ENCODE measurements around the gene KCNT1.

Gene KCNT1

DNA sequence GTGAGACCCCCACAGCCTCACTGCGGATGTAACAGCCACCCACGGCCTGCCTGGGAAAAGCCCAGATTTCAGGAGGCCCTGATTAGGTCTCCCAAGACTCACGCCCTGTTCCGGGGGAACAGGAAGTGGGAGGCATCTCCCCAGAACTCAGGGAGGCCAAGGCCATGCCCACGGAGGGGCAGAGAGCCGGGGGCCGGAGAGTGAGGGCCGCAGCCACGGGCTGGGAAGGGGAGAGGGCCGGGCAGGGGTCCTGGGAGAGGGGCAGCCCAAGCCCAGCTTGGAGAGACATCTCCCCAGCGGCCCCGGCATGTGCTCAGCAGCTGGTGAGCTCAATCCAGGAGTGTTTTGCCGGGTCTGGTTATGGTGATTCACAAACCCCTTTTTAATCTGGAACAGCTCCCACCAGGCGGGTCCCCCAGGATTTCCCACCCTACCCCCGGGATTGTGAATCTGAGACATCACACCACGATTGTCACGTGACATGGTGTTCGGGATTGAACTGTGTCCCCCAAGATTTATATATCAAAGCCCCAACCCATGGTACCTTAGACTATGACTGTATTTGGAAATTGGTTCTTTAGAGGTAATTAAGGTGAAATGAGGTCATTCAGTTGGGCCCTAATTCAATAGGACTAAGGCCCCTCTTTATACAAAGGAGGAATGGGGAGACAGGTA is 26.6 kb downstream of the KCNT1 start:
- DNase-seq = no peak

GRCh38 chr9:135729480-135729879 is 27.5 kb downstream of the KCNT1 start:
- DNase-seq = no peak

- DNase-seq = no peak
These were observed 29.5 kb downstream of the KCNT1 start for GRCh38 chr9:135731454-135731853.

DNA sequence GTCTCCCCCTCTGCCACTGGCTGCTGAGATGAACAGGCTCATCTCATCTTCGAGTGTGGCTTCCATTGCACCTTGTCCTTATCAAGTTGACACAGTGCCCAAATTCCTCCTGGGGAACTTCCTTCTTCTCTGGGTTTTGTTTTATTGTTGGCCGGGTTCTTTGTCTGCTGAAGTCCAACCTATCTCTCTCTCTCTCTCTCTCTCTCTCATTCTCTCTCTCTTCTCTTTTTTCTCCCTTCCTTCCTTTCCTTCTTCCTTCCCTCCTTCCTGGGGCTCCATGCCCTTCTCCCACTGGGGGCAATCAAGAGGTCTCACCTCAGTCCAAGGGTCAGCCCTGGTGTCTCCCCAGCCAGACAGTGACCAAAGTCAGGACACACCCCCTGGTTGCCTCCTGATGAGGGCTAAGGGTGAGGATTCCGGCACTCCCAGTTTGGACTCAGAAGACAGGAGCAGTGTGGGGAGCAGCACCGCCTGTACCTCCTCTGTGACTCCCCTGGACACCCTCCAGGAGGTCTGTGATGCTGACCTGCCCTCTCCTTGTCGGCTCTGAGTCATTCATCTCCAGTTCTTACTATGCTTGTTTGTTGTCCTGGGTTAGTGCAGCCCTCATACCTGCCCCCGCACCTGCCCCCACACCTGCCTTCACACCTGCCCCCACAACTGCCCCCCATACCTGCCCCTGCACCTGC is 30.7 kb downstream of the KCNT1 start:
- no peak for DNase-seq

DNA sequence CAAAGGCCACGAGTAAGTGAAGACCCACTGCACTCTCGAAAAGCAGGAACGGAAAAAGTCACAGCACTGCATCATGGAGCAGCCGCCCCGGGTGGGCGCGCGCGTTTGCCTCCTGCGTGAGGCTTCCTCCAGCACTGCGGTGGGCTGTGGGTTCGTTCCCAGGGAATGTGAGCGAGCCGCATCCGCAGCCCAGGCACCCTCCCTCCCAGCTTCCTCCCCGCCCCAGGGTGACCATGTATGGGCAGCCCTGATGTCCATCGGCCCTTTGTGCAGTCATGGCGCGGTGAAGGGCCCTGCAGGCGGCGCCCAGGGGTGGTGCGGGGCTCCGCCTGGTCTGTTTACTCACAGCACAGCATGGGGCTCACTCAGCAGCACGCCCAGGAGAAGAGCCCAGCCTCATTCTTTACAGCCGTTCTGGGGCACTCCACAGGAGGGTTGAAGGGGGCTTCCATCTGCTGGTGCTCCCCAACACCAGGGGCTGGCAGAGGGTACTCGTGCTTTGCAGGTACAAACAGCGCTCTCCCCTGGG is 32.7 kb downstream of the KCNT1 start:
- DNase-seq = no peak

- no peak for DNase-seq
These were observed 34.4 kb downstream of the KCNT1 start for GRCh38 chr9:135736272-135736978.

GRCh38 chr9:135736979-135737839 is 35.2 kb downstream of the KCNT1 start:
- no peak for DNase-seq

GRCh38 chr9:135737840-135738521 is 36.0 kb downstream of the KCNT1 start:
- DNase-seq = no peak

GRCh38 chr9:135739271-135740220 is 37.6 kb downstream of the KCNT1 start:
- no peak for DNase-seq

DNA sequence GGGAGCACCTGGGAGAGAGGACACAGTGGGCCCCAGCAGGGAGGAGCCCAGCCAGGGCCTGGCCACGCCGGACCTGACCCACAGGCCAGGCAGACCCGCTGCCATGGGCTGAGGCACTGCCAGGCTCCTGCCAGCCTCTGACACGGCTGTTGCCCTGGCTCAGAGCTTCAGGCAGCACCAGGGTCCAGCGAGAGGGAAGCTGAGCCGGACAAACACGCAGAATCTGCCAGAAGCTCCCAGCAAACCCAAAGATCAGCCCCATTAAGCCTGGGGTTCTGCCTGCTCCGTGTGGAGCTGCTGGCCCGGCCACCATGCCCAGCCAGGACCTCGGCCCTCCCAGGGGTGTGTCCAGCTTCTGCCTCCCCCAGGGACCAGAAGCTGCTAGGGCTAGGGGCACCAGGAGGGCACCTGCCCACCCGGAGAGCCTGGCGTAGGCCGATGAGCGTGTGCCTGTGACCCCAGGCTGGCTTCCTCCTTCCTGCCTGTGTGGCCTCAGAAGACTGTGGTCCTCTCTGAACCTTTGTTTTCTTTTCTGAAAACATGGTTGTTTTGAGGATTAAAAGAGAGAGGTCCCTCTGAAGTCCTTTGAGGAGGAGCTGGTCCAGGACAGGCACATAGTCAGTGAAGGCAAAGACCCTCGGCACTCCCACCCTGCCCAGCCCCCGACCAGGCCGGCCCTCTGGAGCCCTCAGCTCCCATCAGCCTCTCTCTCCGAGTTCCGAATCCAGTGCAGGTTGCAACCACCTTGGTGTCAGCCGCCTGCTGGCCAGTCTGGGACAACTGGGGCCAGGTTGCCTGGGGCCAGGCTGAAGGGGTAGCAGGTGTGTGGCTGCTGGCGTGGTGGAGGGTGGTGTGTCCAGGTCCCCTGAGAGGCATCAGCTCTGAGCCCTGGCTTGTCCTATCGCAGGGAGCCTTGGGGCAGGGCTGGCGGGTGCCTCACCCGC is 39.6 kb downstream of the KCNT1 start:
- no peak for DNase-seq

DNA sequence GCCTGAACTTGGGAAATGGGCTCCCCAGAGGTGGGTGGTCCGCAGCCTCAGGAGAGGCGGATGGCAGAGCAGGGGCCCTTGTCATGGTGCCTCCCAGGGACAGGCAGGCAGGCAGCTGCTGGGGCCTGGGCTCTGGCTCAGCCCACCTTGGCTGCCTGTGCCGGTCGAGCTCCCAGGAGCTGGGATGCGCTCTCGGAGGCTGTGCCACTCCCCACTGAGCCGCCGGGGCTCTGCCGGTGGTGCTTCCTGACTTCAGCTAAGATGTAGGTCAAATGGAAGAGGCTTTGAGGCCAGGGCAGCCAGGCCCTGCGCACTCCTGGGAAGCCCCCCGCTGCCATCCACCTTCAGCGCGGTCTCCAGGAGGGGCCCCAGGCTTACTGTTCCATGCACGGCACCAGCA is 41.0 kb downstream of the KCNT1 start:
- DNase-seq = no peak

DNA sequence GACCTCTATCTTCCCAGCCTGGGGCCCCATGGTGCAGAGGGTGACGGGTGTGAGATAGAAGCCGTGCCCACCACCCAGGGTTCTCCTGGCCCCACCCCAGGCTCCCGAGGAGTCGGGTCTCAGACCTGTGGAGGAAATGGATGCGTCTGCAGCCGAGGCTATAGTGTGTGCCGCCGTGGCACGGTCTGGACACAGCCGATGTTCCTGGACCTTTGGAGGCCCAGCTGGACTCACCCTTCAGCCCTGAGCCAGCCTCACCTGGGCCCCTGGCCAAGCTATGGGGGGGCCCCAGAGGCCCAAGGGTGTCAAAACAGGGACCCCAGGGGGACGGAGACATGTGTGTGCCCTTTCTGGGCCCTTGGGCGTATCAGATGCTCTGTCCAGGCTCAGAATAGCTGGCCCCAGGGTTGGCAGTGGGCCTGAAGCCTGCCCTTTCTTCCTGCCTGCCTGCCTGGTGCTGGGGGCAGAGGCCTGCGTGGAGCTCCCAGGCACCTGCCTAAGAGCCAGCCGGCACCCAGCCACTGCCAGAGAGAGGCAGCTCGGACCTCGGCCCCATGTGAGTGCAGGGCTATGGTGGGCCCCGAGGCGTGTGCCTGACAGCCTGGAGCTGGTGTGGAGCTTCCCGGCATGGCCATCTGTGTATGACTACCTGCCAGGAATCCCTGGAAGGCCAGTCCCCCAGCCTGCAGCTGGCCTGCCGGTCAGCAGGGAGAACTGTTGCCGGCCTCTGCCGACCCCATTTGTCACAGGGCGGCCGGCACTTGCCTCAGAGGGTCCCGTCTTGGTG is 41.8 kb downstream of the KCNT1 start:
- DNase-seq = no peak

DNA sequence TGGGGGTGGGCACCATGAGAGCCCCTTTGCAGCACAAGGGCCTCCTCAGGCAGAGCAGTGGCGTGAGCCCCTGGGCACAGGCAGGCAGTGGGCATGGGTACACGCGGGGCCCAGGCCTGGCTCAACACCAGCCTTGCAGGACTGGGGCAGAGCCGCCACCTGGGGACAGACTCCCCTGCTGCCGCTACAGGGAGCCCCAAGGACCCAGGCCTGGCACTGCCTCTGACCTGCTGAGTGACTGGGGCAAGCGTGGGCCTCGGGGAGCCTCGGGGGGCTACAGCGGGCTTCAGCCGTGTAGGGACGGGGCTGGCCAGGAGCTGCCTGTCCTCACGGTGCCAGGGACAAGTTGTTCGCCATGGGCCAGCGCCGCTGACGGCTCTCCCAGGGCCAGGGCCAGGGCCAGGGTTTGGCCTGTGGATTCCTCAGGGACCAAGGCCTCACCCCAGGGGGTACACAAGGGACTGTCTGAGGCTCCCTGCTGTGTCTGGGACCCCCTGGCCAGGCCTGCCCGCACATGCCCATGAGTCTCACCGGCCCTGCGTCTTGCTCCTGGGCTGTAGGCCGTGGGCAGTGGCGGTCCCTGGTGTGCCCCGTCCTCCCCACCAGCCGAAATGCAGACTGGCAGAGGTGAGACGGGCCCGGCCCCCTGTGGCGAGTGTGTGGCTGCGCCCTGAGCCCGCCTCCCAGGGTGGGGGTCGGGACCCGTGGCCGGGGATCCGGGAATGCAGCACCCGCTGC is 42.5 kb downstream of the KCNT1 start:
- no peak for DNase-seq

GRCh38 chr9:135745189-135745588 is 43.2 kb downstream of the KCNT1 start:
- no peak for DNase-seq

DNA sequence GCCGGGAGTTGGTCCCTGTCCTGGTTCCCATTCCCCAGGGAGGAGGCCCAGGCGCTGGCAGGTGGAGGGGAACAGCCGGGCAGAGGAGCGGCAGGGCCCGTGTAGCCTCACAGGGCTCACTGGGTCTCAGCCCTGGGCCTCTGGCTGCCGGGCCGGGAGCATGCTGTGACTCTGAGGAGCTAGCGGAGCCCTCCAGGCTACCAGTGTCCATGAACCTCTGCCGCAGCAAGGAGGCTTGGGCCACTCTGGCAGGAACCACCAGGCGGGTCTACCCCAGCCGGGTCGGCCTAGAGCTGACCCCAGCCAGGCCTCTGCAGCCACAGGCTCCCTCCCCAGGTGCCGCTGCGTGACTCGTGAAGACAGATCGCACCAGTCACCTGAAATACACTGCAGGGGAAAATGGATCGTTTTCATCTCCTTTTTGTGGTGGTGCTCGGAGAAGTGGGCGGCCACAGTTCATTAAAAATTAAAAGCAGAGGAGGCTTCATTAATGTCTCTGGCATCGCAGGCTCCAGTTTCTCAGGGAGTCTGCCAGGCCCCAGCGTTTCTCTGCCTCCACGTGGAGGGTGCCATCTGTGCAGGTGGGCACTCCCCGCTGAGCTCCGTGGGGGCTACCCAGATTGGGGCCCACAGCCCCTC is 43.8 kb downstream of the KCNT1 start:
- DNase-seq = no peak

DNA sequence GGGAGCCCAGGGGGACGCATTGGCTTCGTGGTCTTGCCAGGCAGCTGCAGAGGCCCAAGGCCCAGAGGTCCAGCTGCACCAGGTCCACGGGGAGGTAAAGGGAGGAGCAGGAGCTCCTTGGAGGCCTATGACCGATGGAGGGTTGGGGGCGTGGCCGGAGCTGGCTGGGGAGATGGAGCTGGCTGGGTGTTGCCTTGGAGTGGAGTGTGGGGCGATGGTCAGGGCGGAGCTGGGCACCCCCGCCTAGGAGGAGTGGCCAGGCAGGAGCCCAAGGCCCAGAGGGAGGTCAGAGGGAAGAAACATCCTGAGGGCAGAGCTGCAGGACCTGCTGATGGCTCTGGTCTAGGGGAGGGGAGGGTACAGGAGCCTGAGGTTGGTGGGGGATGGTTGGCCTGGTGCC is 44.6 kb downstream of the KCNT1 start:
- no peak for DNase-seq

DNA sequence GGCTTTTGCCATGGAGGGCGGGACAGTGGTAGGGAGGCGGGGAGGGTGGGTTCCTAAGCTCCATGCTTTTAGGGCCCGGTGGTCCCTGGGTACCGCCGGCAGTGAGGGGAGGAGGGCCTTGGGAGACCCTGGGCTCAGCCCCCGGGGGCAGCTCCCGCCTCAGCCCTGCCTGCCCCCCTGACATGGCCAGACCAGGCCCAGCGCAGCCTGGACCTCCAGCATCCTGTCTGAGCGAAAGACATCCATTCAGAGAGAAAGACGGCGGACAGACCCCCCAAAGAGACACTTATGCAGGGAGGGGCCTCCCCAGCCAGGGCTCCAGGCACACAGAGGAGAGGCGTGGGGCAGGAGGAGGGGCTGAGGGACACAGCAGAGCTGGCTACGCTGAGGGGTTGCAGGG is 45.3 kb downstream of the KCNT1 start:
- no peak for DNase-seq

GRCh38 chr9:135748676-135749075 is 46.7 kb downstream of the KCNT1 start:
- DNase-seq = no peak
